Neural progenitor cell (in vitro differentiated cells): Measurements from ENCODE around the gene RUSC2.

Experiments used
- EZH2 ChIP-seq: fragments of 200-600 bp; sonication (generic); IDR thresholded peaks from 2 replicates; pipeline ENCODE4 v1.6.1; 2017; ENCODE audit warnings: antibody characterized with exemption, mild to moderate bottlenecking, moderate library complexity
- EZH2phosphoT487 ChIP-seq: fragments of 200-600 bp; sonication (generic); IDR thresholded peaks from 2 replicates; pipeline ENCODE4 v1.6.1; 2017; ENCODE audit warnings: antibody characterized with exemption
- TF ChIP-seq, protein P1 (sequence below): fragments of 200-600 bp; sonication (generic); IDR thresholded peaks from 2 replicates; pipeline ENCODE4 v1.5.1; 2017; ENCODE audit warnings: antibody characterized with exemption, mild to moderate bottlenecking

DNA sequence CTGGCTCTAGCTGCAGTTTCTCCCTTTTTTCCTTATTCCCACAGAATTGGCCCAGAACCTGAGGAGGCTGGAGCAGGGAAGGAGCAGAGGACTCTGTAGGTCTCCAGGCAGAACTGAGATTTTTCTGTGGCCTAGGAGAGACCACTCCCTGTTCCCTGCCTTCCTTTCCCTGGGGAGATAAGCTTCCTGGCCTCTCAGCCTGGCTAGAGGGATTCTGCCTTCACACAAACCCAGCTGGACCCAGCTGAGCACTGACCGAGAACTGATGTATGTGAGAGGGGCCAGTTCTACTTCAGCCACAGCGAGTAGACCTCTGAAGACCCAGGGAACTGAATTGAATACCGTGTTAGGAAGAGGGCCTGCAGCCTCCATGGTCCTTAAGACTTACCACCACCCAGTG, 48.0 kb downstream of the RUSC2 start:
- TF ChIP-seq, protein P1, sequence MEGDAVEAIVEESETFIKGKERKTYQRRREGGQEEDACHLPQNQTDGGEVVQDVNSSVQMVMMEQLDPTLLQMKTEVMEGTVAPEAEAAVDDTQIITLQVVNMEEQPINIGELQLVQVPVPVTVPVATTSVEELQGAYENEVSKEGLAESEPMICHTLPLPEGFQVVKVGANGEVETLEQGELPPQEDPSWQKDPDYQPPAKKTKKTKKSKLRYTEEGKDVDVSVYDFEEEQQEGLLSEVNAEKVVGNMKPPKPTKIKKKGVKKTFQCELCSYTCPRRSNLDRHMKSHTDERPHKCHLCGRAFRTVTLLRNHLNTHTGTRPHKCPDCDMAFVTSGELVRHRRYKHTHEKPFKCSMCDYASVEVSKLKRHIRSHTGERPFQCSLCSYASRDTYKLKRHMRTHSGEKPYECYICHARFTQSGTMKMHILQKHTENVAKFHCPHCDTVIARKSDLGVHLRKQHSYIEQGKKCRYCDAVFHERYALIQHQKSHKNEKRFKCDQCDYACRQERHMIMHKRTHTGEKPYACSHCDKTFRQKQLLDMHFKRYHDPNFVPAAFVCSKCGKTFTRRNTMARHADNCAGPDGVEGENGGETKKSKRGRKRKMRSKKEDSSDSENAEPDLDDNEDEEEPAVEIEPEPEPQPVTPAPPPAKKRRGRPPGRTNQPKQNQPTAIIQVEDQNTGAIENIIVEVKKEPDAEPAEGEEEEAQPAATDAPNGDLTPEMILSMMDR = no peak
- TF ChIP-seq EZH2 (no peak), EZH2phosphoT487 (no peak)
